HG03159 (cell line): ENCODE results near the gene RNF40.
"Not testable (repeated sequence)": the region's sequence is repeated elsewhere in the genome, so short reads cannot be mapped to it uniquely, and the experiment has no call there.

ENCODE experiments used
- ATAC-seq: cut with Tn5 transposase; IDR thresholded peaks from one replicate; pipeline ENCODE4 v1.9.1; 2021; ENCODE audit warnings: mild to moderate bottlenecking, moderate library complexity; ENCODE audit not compliant: unreplicated experiment

Gene RNF40

DNA sequence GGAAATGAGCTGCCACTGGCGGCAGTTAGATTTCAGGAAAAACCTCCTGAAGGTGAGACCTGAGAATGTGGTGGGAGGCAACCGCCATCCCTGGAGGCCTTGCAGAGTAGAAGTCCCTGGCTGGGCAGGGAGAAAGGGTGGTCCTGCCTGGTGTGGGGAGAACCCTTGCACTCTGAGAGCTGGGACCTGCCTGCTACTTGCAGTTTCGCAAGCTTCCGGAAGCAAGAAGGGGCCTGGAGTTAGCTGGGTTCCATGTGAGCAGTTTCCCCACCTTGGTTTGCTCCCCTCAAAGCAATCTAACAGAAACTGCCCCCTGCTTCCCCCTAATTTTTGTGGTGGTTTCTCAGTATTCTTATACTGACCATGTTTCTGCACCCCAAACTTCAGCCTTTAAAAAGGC, 18.4 kb downstream of the RNF40 start:
- ATAC-seq: no peak

DNA sequence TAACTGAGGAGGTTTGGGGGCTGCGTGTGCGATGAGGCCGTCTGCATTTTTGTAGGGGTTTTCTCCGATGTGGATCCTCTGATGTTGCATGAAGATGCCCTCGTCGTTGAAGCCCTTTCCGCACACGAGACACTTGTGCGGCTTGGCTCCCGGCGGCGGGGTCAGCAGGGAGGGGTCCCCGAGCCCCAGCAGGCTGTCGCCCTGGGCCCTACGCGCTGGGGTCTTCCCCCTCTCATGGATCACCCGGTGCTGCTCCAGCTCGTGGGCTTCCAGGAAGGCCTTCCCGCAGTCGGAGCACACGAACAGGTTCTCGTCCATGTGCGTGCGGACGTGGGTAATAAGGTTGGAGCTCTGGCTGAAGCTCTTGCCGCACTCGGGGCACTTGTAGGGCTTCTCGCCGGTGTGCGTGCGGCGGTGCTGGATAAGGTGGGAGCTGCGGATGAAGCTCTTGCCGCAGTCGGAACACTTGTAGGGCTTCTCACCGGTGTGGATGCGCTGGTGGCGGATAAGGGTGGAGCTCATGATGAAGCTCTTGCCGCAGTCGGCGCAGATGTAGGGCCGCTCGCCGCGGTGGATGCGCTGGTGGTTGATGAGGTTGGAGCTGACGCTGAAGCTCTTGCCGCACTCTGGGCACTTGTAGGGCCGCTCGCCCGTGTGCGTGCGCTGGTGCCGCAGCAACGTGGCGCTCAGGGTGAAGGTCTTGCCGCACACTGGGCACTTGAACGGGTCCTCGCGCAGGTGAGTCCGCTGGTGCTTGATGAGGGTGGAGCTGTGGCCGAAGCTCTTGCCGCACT, 20.6 kb downstream of the RNF40 start:
- ATAC-seq: no peak

DNA sequence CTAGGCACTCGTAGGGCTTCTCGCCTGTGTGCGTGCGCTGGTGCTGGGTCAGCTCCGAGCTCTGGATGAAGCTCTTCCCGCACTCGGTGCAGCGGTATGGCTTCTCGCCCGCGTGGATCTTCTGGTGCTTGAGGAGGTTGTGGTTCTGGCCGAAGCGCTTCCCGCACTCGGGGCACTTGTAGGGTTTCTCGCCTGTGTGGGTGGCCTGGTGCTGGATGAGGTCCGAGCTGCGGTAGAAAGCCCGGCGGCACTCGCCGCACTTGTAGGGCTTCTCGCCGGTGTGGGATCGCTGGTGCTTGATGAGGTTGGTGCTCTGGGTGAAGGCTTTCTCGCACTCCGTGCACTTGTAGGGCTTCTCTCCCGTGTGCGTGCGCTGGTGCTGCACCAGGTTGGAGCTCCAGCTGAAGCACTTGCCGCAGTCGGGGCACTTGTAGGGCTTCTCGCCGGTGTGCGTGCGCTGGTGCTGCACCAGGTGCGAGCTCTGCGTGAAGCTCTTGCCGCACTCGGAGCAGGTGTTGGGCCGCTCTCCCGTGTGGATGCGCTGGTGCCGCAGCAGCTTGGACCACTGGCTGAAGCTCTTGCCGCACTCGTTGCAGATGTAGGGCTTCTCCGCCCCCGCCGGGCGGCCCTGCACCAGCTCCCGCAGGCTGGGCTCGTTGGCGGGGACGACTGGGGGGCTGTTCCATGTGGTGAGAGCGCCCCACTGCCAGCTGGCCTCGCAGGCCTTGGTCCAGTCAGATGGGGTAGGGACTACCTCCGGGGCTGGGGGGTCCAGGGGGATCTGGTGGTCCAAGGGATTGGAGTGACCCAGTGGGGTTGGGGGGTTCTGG, 21.4 kb downstream of the RNF40 start:
- ATAC-seq: no peak

DNA sequence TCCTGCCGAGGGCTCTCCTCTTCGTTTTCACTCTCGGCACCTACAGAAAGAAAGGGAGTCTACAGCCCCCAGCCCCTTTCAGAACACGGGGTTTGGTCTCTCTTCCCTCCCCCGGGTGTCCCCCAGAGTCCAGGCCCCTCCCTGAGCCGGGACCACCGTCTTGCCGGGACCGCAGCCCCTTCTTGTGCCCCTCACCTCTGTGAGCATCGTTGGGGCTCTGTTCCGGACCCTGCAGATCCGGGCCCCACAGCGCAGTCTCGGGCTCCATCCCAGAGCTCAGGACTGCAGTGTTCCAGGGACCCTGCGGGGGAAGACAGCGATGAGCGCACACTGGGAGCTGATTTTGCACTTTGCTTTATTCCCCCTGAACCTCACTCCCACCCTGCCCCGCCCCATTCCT, 22.1 kb downstream of the RNF40 start:
- ATAC-seq: no peak

DNA sequence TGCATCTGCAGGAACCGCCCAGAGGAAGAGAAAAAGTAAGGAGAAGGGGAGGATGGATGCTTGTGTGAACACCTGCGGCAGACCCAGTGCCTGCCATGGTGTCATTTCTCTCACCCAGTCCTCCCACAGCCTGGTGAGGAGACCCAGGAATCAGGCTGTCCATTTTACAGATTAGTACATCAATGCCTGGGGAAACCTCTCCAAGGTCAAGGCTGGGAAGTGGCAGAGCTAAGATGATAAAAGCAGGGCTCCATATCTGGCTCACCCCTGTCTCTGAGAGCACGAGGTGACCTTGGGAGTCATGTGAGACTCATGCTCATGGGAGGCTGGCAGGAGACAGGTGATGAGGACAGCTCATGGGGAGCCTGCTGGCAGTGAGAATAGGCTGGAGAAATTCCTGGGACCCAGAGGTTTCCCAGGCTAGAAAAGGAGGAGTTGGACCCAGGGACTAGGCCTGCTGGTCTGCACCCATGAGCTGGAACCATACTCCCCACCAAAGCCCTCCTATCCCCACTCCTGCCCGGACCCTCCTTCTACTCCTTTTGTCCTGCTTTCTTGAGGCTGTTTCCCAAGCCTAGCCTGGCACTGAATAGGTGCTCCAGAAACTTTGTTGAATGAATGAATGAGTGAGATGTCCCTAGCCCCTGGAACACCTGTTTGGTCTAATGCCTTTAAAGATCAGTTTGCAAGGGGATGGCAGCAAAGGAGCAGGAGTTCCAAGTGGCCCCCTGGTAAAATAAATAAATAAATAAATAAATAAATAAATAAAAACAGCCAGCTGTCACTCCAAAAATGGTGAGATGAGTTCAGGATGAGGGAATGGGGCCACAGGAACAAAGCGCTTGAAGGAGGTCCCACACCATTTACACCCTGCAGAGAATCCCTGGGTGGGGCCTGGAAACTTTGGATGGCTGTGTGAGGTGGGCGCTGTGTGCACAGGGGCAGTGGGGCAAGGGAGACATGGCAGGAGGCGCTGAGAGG, 23.3 kb downstream of the RNF40 start:
- no peak for ATAC-seq

DNA sequence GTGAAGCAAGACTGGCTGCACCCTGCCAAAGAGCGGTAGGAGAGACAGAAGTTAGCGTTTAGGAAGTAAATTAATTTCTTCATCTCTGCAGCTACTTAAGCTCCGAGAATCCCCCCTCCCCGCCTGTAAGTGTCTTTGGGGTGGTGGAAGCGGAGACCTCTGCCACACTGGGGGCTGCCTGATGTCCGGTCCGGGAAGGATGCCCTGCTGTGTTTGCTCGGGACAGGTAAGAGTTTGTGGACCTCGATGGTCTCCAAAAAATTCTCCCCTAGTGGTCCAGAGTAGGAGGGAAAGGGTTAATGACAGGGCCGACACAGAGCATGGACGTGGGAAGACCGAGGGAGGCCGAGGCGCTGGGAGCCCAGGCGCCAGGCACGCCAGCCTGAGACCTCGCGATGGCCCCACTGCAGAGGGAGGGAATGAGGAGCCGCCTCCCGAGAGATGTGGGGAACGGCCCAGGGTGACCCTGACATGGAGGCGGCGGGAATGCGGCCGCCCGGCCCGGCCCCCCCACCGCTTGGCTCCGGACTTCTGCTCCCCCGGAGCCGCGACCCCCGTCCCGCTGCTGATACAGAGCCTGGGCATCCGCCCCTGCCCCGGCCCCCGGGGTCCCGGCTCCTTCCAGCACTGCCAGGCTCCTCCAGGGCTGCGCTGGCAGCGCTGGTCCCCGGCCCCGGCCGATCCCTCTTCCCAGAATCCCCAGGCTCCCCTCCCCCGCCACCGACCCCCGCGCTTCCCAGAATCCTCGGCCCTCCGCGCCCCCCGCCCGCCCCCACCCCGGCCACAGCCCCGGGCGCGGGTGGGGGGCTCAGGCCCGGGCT, 24.2 kb downstream of the RNF40 start:
- no peak for ATAC-seq

DNA sequence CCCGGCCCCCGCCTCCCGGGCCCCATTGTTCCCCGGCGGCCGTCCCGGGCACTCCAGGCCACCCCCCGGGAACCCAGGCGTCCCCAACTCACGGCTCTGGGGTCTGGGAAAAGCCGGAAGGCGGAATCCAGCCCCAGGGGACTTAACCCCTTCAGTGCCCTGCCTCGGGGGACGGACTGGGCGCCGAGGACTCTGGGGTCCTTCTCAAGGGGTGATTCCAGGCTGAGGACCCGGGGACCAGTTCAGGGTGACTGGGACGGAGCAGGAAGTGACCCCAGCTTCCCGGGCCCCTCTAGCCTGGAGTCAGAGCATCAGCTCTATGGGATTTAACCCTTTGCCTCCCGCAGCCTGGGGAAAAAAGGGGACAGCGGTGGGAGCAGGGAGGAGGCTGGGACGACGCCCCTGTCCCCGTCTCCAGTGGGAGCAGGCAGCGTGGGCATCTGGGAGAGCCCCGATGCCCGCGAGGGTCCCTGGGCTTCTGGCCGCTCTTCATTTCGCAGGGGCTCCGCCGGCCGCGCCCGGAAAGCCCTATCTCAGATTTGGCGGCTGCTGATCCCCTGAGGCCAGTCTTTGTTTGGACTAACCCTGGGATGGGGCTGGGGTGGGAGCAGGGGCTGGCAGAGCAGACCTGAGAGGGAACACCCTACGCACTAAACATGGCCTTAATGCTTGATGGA, 25.0 kb downstream of the RNF40 start, which contains the start of gene ZNF629:
TSS of gene ZNF629 (minus strand) at position 270 of the 677 bp plus-strand sequence. CDS start 2,723 bp downstream, outside the sequence.
- ATAC-seq: no peak

DNA sequence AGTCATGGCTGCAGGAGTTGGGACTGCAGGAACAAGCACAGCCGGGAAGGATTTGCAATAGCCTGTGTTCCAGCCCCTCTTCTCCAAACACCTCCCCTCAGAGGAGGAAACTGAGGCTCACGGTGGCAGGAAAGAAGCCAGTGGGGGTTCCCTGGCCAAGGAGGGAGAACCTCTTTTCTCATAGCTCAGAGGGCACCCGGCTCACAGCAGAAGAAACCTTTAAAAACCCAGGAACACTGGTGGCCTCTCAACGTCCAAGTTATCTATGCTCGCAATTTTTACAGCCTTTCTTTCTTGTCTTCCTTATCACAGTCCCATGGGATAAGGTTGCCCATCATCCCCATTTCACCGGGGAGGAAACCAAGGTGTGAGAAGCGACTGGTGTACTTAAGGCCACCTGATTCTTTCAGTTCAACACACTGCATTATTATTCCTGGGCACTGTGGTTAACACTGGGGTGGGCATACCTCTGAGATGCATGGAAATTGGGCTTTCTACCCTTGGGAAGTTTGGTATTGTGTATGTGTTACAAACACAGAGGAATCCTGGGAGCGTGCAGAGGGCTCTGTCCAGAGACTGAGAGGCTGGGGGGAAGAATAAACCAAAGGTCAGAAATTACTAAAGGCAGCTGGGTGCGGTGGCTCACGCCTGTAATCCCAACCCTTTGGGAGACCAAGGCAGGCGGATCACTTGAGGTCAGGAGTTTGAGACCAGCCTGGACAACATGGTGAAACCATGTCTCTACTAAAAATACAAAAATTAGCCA, 25.7 kb downstream of the RNF40 start:
- no peak for ATAC-seq

DNA sequence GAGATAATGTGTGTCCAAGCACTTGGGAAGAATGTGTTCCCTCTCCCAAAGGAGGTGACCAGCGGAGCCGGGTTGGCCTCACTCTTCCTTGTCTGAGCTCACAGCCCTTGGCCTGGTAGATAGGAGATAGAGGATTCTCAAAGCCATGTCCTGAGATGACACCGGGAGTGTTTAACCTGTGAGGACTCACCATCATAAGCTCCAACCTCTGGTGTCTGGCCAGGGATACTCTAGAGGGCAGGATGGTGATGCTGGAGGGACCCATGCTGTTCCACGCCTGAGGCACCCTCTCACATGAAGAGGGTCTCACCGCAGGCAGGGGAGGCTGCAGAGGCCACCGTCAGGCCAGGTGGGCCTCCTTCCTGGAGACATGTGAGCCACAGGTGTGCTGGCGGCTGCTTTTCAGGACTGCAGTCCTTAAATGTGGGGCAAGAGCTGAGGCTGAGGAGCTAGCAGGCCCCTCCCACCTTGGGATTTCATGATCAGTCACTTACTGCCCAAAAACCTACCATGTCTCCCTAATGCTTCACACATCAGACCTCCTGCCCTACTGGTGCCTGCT, 31.5 kb downstream of the RNF40 start:
- no peak for ATAC-seq

DNA sequence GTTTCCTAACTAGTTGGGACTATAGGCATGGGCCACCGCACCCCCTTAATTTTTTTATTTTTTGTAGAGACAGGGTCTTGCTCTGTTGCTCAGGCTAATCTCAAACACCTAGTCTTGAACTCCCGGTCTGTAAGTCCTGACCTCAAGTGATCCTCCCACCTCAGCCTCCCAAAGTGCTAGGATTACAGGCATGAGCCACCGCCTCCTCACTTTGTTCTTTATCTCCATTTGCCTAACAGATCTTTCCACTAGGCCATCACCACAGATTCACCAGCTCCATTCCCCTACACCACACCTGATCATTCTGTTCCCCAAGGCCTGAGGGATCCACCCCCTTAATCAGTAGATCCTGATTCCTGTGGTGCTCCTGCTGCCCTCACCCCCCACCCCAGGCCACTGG, 32.5 kb downstream of the RNF40 start:
- ATAC-seq: no peak

DNA sequence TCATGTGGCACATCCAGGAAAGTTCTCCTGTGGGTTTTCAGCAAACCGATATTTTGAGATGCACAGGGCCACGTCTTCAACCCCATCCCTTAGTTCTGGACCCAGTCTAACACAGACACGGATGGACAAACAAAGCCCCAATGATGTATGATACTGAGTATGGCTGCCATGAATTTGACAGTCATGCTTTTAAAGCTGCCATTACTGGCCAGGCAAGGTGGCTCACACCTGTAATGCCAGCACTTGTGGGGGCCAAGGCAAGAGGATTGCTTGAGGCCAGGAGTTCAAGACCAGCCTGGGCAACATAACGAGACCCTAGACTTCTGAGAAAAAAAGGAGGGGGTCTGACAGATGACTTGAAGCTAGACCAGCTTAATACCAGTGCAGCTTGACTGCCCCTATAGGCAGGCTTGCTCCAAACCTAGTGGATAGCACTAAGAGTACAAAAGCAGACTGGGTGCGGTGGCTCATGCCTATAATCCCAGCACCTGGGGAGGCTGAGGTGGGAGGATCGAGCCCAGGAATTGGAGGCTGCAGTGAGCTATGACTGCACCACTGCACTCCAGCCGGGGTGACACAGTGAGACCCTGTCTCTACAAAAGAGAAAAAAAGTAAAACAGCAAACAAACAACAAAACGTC, 35.7 kb downstream of the RNF40 start:
- no peak for ATAC-seq

DNA sequence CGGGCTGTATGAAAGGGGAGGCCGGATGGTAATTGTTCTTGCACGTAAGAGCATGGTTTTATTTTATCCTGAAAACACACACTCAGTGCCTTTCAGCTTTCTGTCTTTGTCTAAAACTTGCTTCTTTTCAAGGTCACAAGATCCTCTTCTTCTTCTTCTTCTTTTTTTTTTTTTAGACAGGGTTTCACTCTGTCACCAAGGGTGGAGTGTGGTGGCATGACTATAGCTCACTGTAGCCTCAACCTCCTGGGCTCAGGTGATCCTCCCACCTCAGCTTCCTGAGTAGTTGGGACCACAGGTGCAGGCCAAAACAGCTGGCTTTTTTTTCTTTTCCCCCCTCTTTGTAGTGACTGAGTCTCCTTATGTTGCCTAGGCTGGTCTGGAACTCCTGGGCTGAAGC, 40.8 kb downstream of the RNF40 start:
- no peak for ATAC-seq

DNA sequence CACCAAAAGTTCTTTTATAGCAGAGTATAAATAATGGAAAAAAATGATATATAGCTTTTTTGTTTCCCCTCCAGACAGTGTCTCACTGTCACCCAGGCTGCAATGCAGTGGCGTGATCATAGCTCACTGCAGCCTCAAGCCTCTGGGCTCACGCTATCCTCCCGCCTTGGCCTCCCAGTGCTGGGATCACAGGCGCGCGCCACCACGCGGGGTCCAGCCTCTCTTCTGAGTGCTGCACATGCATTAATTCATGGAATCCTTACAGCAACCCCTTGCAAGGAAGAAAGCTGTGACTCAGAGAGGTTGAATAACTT, 42.9 kb downstream of the RNF40 start:
- no peak for ATAC-seq

DNA sequence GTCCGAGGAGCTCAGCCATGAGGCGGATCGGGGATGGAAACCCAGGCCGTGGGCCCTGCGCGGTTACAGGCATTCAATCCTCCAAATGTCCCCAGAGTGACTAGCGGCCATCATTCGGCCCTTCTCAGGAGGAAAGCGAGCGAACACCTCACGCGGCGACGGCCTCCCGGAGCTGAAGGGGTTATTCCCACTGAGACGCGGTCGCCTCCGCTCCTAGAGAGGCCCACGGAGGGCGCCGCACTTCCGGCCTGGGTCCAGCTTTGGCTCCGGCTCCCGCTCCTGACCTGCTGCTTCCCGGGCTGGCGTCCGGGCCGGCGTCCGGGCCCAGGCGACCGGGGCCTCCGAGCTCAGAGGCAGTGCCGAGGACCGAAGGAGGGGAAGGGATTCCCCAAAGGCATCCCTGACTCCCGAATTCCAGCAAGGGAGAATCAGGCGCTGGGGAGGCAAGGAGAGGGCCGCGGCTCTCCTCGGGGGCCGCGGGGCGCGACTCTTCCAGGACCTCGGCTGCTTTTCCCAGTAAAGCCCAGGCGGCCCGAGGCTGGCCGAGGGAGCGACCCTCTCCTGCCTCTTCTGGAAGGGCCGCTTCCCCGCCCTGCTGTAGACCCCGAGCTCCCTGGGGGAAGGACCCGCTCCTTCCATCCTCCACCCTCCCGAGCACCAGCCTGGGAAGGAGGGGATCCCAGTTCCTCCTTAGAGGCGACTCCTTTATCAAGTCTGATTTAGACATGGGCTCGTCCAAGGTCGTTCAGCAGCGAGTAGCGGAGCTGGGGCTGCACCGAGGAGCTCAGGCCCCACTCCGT, 43.4 kb downstream of the RNF40 start:
- ATAC-seq: no peak

DNA sequence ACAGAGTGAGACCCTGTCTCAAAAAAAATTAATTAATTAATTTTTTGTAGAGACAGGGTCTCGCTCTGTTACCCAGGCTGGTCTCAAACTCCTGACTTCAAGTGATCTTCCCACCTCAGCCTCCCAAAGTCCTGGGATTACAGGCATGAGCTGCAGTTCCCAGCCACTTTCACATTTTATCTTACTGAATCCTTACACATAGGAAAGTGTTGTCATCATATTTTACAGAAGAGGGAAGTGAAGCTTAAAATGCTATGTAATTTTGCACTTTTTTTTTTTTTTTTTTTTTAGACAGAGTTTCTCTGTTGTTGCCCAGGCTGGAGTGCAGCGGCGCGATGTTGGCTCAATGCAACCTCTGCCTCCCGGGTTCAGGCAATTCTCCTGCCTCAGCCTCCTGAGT, 46.0 kb downstream of the RNF40 start:
- no peak for ATAC-seq

DNA sequence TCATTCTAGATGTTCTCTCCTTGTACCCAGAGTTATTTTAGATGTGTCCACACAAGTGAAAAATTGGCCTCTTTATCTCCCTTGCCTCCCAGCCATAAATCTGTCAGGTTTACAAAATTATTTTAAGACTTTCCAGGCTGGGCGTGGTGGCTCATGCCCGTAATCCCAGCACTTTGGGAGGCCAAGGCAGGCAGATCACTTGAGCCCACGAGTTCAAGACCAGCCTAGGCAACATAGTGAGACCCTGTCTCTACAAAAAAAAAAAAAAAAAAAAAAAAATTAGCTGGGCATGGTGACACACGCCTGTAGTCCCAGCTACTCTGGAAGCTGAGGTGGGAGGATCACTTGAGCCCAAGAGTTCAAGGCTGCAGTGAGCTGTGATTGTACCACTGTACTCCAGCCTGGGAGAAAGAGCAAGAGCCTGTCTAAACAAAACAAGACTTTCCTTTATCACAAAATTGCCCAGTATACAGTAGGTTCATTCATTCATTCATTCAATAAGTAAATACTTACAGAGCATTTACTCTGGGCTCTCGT, 46.8 kb downstream of the RNF40 start:
- ATAC-seq: not testable (repeated sequence)

DNA sequence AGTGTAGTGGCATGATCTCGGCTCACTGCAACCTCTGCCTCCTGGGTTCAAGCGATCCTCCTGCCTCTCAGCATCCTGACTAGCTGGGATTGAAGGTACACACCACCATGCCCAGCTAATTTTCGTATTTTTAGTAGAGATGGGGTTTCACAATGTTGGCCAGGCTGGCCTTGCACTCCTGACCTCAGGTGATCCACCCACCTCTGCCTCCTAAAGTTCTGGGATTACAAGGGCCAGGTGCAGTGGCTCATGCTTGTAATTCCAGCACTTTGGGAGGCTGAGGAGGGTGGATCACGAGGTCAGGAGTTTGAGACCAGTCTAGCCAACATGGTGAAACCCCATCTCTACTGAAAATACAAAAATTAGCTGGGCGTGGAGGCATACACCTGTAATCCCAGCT, 47.6 kb downstream of the RNF40 start:
- not testable (repeated sequence) for ATAC-seq
